HepG2 (cell line): ENCODE measurements around the gene DAB1. TPM values are rescaled to one million over a fixed set of nuclear protein-coding genes. Genes with fewer than 3 reads are reported as not detected.

Experiments used
- CCAR2 ChIP-seq: fragments of 200-400 bp; formaldehyde crosslinking; optimal IDR thresholded peaks from 2 replicates; pipeline ENCODE3; 2018; ENCODE audit warnings: low read depth, mild to moderate bottlenecking, low read length, moderate library complexity
- CREB1 ChIP-seq, 2 experiments: fragments of 450-650 bp in 1 of 2; IDR thresholded peaks; 2 replicates each; pipeline ENCODE4 v1.6.1; 2016 to 2017; ENCODE audit warnings: control low read depth in 1 of 2, mild to moderate bottlenecking in 1 of 2, missing compliant biosample characterization in 1 of 2, missing genetic modification characterization in 1 of 2
- DMAP1 ChIP-seq: IDR thresholded peaks from 2 replicates; pipeline ENCODE4 v1.6.1; 2016
- ELF3 ChIP-seq: IDR thresholded peaks from 2 replicates; pipeline ENCODE4 v1.6.1; 2016; ENCODE audit warnings: missing genetic modification reagents, missing compliant biosample characterization
- KAT8 ChIP-seq: IDR thresholded peaks from 2 replicates; pipeline ENCODE4 v1.6.1; 2016; ENCODE audit warnings: missing genetic modification reagents, missing compliant biosample characterization
- MIER3 ChIP-seq: IDR thresholded peaks from 2 replicates; pipeline ENCODE4 v1.6.1; 2016; ENCODE audit warnings: missing compliant biosample characterization, borderline replicate concordance
- MTA3 ChIP-seq: sonication (generic); formaldehyde crosslinking; IDR thresholded peaks from 2 replicates; pipeline ENCODE4 v1.4.0; 2020; ENCODE audit warnings: missing genetic modification reagents
- NFYC ChIP-seq: IDR thresholded peaks from 2 replicates; pipeline ENCODE4 v1.6.1; 2016; ENCODE audit warnings: missing genetic modification reagents, missing compliant biosample characterization
- PPARG ChIP-seq: conservative IDR thresholded peaks from 2 replicates; pipeline ENCODE4 v1.6.1; 2016; ENCODE audit warnings: missing biosample characterization, missing genetic modification reagents
- SAP130 ChIP-seq: IDR thresholded peaks from 2 replicates; pipeline ENCODE4 v1.6.1; 2016; ENCODE audit warnings: low read depth
- SATB2 ChIP-seq: sonication (generic); formaldehyde crosslinking; IDR thresholded peaks from 2 replicates; pipeline ENCODE4 v1.5.0; 2020; ENCODE audit warnings: missing genetic modification reagents
- ZFY ChIP-seq: sonication (generic); formaldehyde crosslinking; IDR thresholded peaks from 2 replicates; pipeline ENCODE4 v1.4.0; 2020; ENCODE audit warnings: missing genetic modification reagents
- ZSCAN31 ChIP-seq: sonication (generic); formaldehyde crosslinking; IDR thresholded peaks from 2 replicates; pipeline ENCODE4 v1.5.0; 2020; ENCODE audit warnings: low read depth, mild to moderate bottlenecking, missing genetic modification reagents
- polyA plus RNA-seq, 8 experiments: library from polyadenylated mRNA; depleted of rRNA in 3 of 8; stranded (reverse) in 7 of 8; unstranded in 1 of 8; fragments of >200 nt; fragmentation: Illumina TruSeq in 4 of 8; extraction: Trizol in 4 of 8; gene quantifications; 2 replicates each; pipeline versions ENCODE4 v1.2.1 to v1.2.3, GENCODE V29; 2011 to 2016; ENCODE audit warnings: low read depth in 4 of 8, missing spikeins in 1 of 8, mixed read lengths in 1 of 8; ENCODE audit not compliant: insufficient read depth in 1 of 8
- total RNA-seq, 5 experiments: library from RNA; depleted of rRNA; stranded (reverse); fragments of >200 nt; fragmentation: Illumina TruSeq; extraction: Trizol; gene quantifications; 2 replicates each; pipeline ENCODE4 v1.2.3, GENCODE V29; 2016; ENCODE audit warnings: low read depth in 1 of 5
- TF ChIP-seq, protein P1 (sequence below): sonication (generic); formaldehyde crosslinking; IDR thresholded peaks from 2 replicates; pipeline ENCODE4 v1.8.1; 2023; ENCODE audit warnings: mild to moderate bottlenecking, missing genetic modification reagents
- TF ChIP-seq, protein P2 (sequence below): sonication (generic); formaldehyde crosslinking; IDR thresholded peaks from 2 replicates; pipeline ENCODE4 v1.5.0; 2020; ENCODE audit warnings: mild to moderate bottlenecking, missing genetic modification reagents, borderline replicate concordance
- TF ChIP-seq, protein P3 (sequence below): sonication (generic); formaldehyde crosslinking; conservative IDR thresholded peaks from 2 replicates; pipeline ENCODE4 v1.5.0; 2020; ENCODE audit warnings: missing genetic modification reagents
- TF ChIP-seq, protein P4 (sequence below): sonication (generic); formaldehyde crosslinking; IDR thresholded peaks from 2 replicates; pipeline ENCODE4 v1.5.0; 2020; ENCODE audit warnings: missing genetic modification reagents

Gene DAB1
- total and polyA plus RNA-seq, 2 of the 13 experiments (the other 11 are each of a cell fraction or from before 2014, with no cell fraction given) = 0.04 to 0.13 TPM

DNA sequence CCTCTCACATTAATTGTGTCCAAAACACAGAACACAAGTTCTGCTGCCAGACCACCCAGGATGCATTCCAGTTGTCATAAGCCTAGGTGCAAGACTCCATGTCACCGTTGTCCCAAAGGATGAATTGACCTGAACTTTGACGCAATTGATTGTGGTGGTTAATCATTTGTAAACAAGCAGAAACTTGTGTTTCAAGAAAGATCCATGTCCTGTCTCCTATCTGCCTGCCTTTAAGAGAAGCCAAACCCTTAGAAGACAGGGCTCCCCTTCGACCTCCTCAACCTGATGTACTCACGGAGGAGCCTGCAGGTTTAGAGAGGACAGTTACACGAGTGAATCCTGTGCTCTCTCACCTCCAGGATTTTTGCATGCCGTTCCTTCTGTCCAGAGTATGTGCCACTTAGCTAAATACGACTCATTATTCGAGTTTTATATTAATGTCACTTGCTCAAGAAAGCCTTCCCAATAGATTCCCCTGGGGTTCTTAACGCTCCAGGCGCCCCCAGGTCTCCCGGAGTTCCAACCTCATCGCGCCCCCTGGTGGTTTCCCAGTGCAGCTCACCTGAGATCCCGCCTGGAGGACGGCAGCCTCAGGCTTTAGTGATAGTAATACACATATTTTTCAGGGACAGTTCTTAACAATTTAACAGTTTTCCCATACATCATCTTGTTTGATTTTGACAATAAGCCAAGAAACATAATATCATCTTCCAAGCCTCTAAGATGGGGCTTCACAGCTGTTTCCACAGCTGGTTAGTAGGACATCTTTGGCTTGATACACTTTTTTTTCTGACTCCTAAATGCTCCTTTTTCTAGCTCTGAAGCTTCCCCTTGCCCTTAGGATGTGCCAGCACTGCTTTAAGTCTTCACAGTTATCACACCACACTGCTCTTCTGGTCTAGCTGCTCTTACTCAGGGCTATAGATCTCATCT is 455.7 kb downstream of the DAB1 start (continued):
- no peak for TF ChIP-seq MIER3 (CRISPR knock-in tag)
- TF ChIP-seq, protein P1, sequence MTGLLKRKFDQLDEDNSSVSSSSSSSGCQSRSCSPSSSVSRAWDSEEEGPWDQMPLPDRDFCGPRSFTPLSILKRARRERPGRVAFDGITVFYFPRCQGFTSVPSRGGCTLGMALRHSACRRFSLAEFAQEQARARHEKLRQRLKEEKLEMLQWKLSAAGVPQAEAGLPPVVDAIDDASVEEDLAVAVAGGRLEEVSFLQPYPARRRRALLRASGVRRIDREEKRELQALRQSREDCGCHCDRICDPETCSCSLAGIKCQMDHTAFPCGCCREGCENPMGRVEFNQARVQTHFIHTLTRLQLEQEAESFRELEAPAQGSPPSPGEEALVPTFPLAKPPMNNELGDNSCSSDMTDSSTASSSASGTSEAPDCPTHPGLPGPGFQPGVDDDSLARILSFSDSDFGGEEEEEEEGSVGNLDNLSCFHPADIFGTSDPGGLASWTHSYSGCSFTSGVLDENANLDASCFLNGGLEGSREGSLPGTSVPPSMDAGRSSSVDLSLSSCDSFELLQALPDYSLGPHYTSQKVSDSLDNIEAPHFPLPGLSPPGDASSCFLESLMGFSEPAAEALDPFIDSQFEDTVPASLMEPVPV (CRISPR knock-in tag) = no peak
- TF ChIP-seq KAT8 (CRISPR knock-in tag) = no peak; the same call in 1 of the 2 replicates
- TF ChIP-seq, protein P2, sequence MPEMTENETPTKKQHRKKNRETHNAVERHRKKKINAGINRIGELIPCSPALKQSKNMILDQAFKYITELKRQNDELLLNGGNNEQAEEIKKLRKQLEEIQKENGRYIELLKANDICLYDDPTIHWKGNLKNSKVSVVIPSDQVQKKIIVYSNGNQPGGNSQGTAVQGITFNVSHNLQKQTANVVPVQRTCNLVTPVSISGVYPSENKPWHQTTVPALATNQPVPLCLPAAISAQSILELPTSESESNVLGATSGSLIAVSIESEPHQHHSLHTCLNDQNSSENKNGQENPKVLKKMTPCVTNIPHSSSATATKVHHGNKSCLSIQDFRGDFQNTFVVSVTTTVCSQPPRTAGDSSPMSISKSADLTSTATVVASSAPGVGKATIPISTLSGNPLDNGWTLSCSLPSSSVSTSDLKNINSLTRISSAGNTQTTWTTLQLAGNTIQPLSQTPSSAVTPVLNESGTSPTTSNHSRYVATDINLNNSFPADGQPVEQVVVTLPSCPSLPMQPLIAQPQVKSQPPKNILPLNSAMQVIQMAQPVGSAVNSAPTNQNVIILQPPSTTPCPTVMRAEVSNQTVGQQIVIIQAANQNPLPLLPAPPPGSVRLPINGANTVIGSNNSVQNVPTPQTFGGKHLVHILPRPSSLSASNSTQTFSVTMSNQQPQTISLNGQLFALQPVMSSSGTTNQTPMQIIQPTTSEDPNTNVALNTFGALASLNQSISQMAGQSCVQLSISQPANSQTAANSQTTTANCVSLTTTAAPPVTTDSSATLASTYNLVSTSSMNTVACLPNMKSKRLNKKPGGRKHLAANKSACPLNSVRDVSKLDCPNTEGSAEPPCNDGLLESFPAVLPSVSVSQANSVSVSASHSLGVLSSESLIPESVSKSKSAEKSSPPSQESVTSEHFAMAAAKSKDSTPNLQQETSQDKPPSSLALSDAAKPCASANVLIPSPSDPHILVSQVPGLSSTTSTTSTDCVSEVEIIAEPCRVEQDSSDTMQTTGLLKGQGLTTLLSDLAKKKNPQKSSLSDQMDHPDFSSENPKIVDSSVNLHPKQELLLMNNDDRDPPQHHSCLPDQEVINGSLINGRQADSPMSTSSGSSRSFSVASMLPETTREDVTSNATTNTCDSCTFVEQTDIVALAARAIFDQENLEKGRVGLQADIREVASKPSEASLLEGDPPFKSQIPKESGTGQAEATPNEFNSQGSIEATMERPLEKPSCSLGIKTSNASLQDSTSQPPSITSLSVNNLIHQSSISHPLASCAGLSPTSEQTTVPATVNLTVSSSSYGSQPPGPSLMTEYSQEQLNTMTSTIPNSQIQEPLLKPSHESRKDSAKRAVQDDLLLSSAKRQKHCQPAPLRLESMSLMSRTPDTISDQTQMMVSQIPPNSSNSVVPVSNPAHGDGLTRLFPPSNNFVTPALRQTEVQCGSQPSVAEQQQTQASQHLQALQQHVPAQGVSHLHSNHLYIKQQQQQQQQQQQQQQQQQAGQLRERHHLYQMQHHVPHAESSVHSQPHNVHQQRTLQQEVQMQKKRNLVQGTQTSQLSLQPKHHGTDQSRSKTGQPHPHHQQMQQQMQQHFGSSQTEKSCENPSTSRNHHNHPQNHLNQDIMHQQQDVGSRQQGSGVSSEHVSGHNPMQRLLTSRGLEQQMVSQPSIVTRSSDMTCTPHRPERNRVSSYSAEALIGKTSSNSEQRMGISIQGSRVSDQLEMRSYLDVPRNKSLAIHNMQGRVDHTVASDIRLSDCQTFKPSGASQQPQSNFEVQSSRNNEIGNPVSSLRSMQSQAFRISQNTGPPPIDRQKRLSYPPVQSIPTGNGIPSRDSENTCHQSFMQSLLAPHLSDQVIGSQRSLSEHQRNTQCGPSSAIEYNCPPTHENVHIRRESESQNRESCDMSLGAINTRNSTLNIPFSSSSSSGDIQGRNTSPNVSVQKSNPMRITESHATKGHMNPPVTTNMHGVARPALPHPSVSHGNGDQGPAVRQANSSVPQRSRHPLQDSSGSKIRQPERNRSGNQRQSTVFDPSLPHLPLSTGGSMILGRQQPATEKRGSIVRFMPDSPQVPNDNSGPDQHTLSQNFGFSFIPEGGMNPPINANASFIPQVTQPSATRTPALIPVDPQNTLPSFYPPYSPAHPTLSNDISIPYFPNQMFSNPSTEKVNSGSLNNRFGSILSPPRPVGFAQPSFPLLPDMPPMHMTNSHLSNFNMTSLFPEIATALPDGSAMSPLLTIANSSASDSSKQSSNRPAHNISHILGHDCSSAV (CRISPR knock-in tag) = no peak
- TF ChIP-seq ZFY (CRISPR knock-in tag) = no peak
- TF ChIP-seq SAP130 = peak; percentile 41
- no peak for TF ChIP-seq CCAR2
- TF ChIP-seq NFYC = no peak
- TF ChIP-seq ZSCAN31 (CRISPR knock-in tag) = no peak
- TF ChIP-seq DMAP1 (CRISPR knock-in tag) = no peak
- TF ChIP-seq, protein P3, sequence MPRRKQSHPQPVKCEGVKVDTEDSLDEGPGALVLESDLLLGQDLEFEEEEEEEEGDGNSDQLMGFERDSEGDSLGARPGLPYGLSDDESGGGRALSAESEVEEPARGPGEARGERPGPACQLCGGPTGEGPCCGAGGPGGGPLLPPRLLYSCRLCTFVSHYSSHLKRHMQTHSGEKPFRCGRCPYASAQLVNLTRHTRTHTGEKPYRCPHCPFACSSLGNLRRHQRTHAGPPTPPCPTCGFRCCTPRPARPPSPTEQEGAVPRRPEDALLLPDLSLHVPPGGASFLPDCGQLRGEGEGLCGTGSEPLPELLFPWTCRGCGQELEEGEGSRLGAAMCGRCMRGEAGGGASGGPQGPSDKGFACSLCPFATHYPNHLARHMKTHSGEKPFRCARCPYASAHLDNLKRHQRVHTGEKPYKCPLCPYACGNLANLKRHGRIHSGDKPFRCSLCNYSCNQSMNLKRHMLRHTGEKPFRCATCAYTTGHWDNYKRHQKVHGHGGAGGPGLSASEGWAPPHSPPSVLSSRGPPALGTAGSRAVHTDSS (CRISPR knock-in tag) = no peak
- 0 out of 2 replicates have a peak, but pooled peaks have one; percentile 47 for TF ChIP-seq PPARG (CRISPR knock-in tag)
- no peak for TF ChIP-seq ELF3
- TF ChIP-seq CREB1 (IDR thresholded peaks at IDR 0.05) = no peak
- peak; percentile 59 for TF ChIP-seq CREB1 (CRISPR knock-in tag; IDR thresholded peaks at IDR 0.05)
- TF ChIP-seq SATB2 (CRISPR knock-in tag) = no peak
- TF ChIP-seq MTA3 = no peak
- TF ChIP-seq, protein P4, sequence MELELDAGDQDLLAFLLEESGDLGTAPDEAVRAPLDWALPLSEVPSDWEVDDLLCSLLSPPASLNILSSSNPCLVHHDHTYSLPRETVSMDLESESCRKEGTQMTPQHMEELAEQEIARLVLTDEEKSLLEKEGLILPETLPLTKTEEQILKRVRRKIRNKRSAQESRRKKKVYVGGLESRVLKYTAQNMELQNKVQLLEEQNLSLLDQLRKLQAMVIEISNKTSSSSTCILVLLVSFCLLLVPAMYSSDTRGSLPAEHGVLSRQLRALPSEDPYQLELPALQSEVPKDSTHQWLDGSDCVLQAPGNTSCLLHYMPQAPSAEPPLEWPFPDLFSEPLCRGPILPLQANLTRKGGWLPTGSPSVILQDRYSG = no peak
